Gastroesophageal sphincter (tissue), 3 donors: ENCODE results near the gene SPG21.

ENCODE experiments used
- CTCF ChIP-seq, 4 experiments: fragments of 200-600 bp in 2 of 4; fragments of 450-650 bp in 2 of 4; sonication (generic) in 1 of 4; IDR thresholded peaks; one replicate each; pipeline ENCODE4 v1.5.1; 2017 to 2019; ENCODE audit warnings: antibody characterized with exemption in 4 of 4, mild to moderate bottlenecking in 2 of 4, moderate library complexity in 2 of 4
- POLR2AphosphoS5 ChIP-seq: sonication (generic); formaldehyde crosslinking; IDR thresholded peaks from one replicate; pipeline ENCODE4 v1.6.1; 2017; ENCODE audit warnings: antibody characterized with exemption

GRCh38 chr15:65008983-65009382 is 19.3 kb upstream of the SPG21 start:
- no peak for TF ChIP-seq CTCF (IDR thresholded peaks at IDR 0.05)
- no peak for TF ChIP-seq POLR2AphosphoS5
